ENCODE measurements around the gene ALG12. TPM values are rescaled to one million over a fixed set of nuclear protein-coding genes. Genes with fewer than 3 reads are reported as not detected.

Gene ALG12
- polyA plus RNA-seq, 4 donors = 28.1 to 44.4 (median 30.4) TPM

GRCh38 chr22:49894322-49895054 is 23.8 kb downstream of the ALG12 start:
- DNase-seq (ENCODE audit: low read depth in 4 of 4, low spot score in 3 of 4) = no peak

DNA sequence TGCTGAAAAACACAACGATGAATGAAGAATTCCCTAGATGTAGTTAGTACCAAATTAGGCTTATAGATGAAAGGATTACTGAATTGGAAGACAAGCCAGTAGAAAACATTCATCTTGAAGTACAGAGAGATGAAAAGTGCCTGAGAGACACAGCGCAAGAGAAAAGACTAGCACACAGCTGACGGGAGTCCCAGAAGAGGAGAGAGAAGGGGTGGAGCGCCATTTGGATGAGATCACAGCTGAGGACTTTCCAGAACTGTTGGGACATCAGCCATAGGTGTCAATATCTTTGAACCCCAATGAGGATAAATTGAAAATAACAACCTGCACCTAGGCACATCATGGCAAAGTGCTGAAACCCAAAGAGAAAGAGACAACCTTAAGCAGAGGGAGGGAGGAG is 25.2 kb downstream of the ALG12 start:
- DNase-seq (ENCODE audit: low read depth in 4 of 4, low spot score in 3 of 4) = no peak

DNA sequence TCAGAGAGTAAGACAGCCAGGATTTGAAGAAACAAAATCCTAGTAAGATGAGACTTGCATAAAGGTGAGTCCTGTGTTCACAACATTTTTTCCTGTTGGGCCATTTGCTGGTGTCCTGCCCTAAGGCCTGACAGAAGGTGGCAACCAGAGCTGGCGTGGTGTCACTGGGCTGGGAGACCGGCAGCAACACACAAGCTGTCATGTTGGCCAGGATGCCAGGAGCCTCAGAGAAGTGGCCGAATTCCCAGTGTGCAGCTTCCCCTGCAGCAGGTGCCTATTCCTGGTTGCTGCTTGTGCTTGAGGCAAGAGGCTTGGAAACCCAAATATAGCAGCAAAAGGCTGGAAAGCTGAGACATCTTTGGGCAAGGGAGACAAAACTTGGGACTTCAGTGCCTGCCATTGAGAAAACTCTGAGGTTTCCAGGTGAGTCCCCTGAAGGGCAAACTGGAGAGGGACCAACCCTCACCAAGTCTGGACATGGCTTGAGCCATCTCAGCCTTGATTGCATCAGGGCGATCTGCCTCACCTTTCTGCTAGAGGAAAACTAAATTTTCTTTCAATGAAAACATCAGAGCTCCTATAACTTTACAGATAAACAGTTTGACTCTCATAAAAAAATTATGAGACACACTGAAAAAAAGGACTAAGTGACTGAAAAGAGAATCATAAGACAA is 25.9 kb downstream of the ALG12 start:
- DNase-seq (ENCODE audit: low read depth in 4 of 4, low spot score in 3 of 4) = no peak

- DNase-seq (ENCODE audit: low read depth in 4 of 4, low spot score in 3 of 4) = no peak
Observed at GRCh38 chr22:49889071-49889470, 29.2 kb downstream of the ALG12 start.

DNA sequence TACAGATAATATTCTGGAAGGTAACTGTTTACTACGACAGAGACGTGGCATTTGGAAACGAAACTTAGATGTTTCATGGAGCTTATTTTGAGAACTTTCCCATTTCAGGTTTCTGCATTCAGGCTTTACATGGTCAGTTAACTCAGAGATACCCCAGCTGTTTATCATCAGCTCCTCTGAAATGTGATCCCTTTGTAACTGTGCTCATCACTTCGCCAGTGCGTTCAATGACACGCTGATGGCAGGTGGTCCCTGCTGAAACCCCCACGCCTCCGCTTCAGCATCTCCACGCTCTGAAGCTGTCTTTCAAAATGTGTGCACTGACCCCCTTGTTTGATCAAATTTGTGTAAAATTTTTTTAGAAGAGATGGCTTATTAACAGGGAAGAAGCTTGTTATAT is 30.5 kb downstream of the ALG12 start:
- DNase-seq (ENCODE audit: low read depth in 4 of 4, low spot score in 3 of 4) = peak in 2 of 4 donors; percentile 12 to 44

DNA sequence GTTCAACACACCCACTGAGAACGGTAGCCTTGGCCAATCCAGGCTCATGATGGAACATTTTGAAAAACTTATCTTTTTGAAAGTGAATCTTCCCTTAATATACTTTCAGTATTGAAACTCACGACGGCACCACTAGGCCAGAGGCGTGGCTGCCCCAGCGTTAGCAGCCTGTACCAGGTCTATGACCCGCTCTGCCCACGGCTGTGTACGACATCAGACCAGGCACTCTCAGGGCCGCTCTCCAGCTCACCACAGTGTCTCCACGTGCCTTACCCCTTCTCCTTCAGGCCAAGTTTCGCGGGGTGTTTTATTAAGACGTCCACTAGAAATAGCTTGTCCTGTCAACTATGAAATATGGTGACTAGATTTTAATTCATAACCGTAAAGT is 31.2 kb downstream of the ALG12 start:
- DNase-seq (ENCODE audit: low read depth in 4 of 4, low spot score in 3 of 4) = no peak

DNA sequence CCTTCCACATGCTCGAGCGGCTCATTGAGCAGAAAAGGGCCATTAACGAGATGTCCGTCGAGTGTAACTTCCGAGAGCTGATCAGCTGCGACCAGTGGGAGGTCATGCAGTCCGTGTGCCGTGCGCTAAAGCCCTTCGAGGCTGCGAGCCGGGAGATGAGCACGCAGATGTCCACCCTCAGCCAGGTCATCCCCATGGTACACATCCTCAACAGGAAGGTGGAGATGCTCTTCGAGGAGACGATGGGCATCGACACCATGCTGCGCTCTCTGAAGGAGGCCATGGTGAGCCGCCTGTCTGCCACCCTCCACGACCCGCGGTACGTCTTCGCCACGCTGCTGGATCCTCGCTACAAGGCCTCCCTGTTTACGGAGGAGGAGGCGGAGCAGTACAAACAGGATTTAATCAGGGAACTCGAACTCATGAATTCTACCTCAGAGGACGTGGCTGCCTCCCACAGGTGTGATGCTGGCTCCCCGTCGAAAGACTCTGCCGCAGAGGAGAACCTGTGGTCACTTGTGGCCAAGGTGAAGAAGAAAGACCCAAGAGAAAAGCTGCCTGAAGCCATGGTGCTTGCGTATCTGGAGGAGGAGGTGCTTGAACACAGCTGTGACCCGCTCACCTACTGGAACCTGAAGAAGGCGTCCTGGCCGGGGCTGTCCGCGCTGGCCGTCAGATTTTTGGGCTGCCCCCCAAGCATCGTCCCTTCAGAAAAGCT is 31.7 kb downstream of the ALG12 start:
- DNase-seq (ENCODE audit: low read depth in 4 of 4, low spot score in 3 of 4) = no peak

DNA sequence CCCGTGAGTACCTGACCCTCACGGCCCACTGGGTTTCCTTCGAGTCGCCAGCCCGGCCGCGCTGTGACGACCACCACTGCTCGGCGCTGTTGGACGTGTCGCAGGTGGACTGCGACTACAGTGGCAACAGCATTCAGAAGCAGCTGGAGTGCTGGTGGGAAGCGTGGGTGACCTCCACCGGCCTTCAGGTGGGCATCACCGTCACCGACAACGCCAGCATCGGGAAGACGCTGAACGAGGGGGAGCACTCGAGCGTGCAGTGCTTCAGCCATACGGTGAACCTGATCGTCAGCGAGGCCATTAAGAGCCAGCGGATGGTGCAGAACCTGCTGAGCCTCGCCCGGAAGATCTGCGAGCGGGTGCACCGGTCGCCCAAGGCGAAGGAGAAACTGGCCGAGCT is 32.4 kb downstream of the ALG12 start:
- DNase-seq (ENCODE audit: low read depth in 4 of 4, low spot score in 3 of 4) = no peak

DNA sequence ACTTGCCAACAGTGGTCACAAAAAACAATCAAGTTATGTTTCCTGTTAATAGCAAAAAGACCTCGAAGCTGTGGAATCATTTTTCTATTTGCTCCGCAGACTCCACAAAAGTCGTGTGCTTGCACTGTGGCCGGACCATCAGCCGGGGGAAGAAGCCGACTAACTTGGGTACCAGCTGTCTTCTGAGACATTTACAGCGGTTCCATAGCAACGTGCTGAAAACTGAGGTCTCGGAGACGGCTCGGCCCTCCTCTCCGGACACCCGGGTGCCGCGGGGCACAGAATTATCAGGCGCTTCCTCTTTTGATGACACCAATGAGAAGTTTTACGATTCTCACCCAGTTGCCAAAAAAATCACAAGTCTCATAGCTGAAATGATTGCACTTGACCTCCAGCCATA is 33.0 kb downstream of the ALG12 start:
- no peak for DNase-seq (ENCODE audit: low read depth in 4 of 4, low spot score in 3 of 4)

GRCh38 chr22:49884503-49885260 is 33.6 kb downstream of the ALG12 start:
- no peak for DNase-seq (ENCODE audit: low read depth in 4 of 4, low spot score in 3 of 4)

DNA sequence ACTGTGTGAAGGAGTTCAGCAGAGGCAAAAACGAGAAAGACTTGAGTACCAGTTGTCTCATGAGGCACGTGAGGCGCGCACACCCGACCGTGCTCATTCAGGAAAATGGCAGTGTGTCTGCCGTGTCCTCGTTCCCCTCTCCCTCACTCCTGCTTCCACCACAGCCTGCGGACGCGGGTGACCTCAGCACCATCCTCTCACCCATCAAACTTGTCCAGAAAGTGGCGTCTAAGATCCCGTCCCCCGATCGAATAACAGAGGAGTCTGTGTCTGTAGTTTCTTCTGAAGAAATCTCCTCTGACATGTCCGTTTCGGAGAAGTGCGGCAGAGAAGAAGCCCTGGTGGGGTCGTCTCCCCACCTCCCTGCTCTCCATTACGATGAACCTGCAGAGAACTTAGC is 34.2 kb downstream of the ALG12 start:
- DNase-seq (ENCODE audit: low read depth in 4 of 4, low spot score in 3 of 4) = no peak

- no peak for DNase-seq (ENCODE audit: low read depth in 4 of 4, low spot score in 3 of 4)
Observed at GRCh38 chr22:49883294-49883640, 35.0 kb downstream of the ALG12 start.

- no peak for DNase-seq (ENCODE audit: low read depth in 4 of 4, low spot score in 3 of 4)
Observed at GRCh38 chr22:49882519-49883293, 35.5 kb downstream of the ALG12 start.

GRCh38 chr22:49881856-49882255 is 36.4 kb downstream of the ALG12 start:
- no peak for DNase-seq (ENCODE audit: low read depth in 4 of 4, low spot score in 3 of 4)

GRCh38 chr22:49880281-49880680 is 38.0 kb downstream of the ALG12 start:
- DNase-seq (ENCODE audit: low read depth in 4 of 4, low spot score in 3 of 4) = no peak

DNA sequence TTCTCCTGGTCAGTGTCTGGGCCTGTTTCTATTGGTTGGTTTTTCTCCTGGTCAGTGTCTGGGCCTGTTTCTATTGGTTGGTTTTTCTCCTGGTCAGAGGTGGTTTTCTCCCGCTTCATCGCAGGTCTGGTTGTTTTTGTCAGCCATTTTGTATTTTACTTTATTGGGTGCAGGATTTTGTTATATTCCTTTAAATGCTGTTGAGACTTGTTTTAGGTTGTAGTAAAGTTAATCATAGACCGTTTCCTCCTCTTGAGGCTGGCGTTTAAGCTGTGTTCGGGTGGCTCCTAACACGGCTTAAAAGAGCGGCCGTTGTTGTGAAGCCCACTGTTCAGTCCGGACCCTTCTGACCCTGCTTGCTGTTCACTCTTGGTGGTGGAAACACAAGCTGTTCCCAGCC is 38.4 kb downstream of the ALG12 start:
- DNase-seq (ENCODE audit: low read depth in 4 of 4, low spot score in 3 of 4) = no peak

GRCh38 chr22:49878206-49878605 is 40.0 kb downstream of the ALG12 start:
- no peak for DNase-seq (ENCODE audit: low read depth in 4 of 4, low spot score in 3 of 4)

DNA sequence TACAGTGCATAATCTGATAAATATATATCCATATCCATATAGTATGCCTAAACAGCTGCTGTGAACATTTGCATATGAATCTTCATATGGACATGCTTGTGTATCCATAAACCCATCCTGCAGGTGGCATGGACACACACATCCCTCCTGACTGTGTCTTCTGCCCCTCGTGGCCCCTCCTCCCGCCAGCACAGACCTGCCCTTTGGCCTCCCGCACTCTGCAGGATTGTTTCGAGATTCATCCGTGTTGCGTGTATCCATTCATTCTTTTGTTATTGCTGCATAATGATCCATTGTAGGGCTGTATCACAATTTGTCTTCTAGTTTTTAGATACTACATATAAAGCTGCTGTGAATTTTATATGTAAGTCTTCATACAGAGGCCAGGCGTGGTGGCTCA is 40.6 kb downstream of the ALG12 start:
- DNase-seq (ENCODE audit: low read depth in 4 of 4, low spot score in 3 of 4) = no peak

DNA sequence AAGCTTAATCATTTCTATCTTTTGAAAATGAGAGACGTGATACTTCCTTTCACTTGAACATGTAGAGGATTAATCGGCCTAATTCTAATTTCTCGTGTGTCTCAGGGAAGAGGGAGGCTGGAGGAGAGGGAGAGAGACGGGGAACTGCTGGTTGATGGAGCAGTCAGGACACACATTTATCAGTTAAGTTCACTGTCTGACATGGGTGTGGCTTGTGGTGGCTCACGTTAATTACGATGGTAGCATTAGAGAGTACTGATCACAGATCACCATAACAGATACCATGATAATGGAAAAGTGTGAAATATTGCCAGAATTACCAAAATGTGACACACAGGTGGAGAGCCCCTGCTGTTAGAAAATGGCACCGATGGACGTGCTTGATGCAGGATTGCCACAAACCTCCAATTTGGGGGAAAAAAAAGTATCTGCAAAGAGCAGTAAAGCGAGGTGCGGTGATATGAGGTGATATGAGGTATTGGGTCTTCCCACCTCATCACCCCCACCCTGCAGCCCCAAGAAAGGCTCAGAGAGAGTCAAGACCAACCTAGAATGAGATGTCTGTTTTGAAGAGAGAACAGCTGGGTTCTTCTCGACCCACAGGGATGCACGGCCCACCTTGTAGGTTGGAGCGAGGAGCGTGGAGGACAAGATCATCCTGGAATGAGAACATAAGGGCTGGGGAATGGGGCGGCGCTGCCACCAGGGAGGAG is 44.9 kb downstream of the ALG12 start:
- no peak for DNase-seq (ENCODE audit: low read depth in 4 of 4, low spot score in 3 of 4)

GRCh38 chr22:49872347-49872746 is 45.9 kb downstream of the ALG12 start:
- DNase-seq (ENCODE audit: low read depth in 4 of 4, low spot score in 3 of 4) = no peak
